GF-D8 (cell line): ENCODE results near the gene PROM2.

Experiments used
- DNase-seq: peaks from one replicate; lab custom pipeline; 2025; lab: John Stamatoyannopoulos, UW

The PROM2 gene

GRCh38 chr2:95285542-95285932, 11.3 kb downstream of the PROM2 start:
- DNase-seq: no peak

- no peak for DNase-seq
These were observed 13.1 kb downstream of the PROM2 start for GRCh38 chr2:95287336-95287735.

- DNase-seq: no peak
These were observed 13.6 kb downstream of the PROM2 start for GRCh38 chr2:95287806-95288205.

- DNase-seq: no peak
These were observed 15.0 kb downstream of the PROM2 start for GRCh38 chr2:95289253-95289652.

GRCh38 chr2:95291222-95291621, 17.0 kb downstream of the PROM2 start:
- no peak for DNase-seq

GRCh38 chr2:95292623-95293260, 18.5 kb downstream of the PROM2 start:
- no peak for DNase-seq

GRCh38 chr2:95294579-95295250, 20.5 kb downstream of the PROM2 start:
- DNase-seq: no peak

- DNase-seq: no peak
These were observed 21.1 kb downstream of the PROM2 start for GRCh38 chr2:95295376-95295775.

- DNase-seq: no peak
These were observed 21.8 kb downstream of the PROM2 start for GRCh38 chr2:95296011-95296410.

GRCh38 chr2:95296880-95297487, 22.7 kb downstream of the PROM2 start, which contains the start of gene KCNIP3:
Gene KCNIP3 (plus strand): TSS chr2:95297347. CDS start chr2:95297439, 92 bp downstream.
- no peak for DNase-seq

GRCh38 chr2:95297639-95298395, 23.6 kb downstream of the PROM2 start:
- DNase-seq: no peak

GRCh38 chr2:95298486-95299111, 24.4 kb downstream of the PROM2 start:
- DNase-seq: no peak

GRCh38 chr2:95299961-95300360, 25.7 kb downstream of the PROM2 start:
- no peak for DNase-seq

GRCh38 chr2:95300450-95300849, 26.2 kb downstream of the PROM2 start:
- no peak for DNase-seq

- no peak for DNase-seq
These were observed 26.9 kb downstream of the PROM2 start for GRCh38 chr2:95301186-95301585.

GRCh38 chr2:95301876-95302641, 27.8 kb downstream of the PROM2 start:
- DNase-seq: no peak

GRCh38 chr2:95303191-95303919, 29.1 kb downstream of the PROM2 start:
- DNase-seq: no peak

GRCh38 chr2:95305380-95306061, 31.3 kb downstream of the PROM2 start:
- no peak for DNase-seq

- DNase-seq: no peak
These were observed 32.2 kb downstream of the PROM2 start for GRCh38 chr2:95306336-95306895.

- DNase-seq: no peak
These were observed 32.8 kb downstream of the PROM2 start for GRCh38 chr2:95307036-95307435.
